CD14-positive monocyte (primary cell): ENCODE results near the gene PDE7B. TPM values are rescaled to one million over a fixed set of nuclear protein-coding genes. Genes with fewer than 3 reads are reported as not detected.

Experiments used
- DNase-seq, 3 donors: peaks; one replicate each; pipeline ENCODE4 v3.0.0-alpha.2; 2011 to 2022
- H2AFZ ChIP-seq: 2 replicates; pipeline ENCODE4 v1.6.0; 2012; ENCODE audit warnings: mild to moderate bottlenecking, low read depth, low read length, inconsistent platforms; ENCODE audit not compliant: insufficient read depth, poor library complexity, severe bottlenecking
- H3K27ac ChIP-seq, 2 donors: 1 replicate in 1 of 2; 2 replicates in 1 of 2; pipeline ENCODE4 v1.5.1; 2012 to 2013; ENCODE audit warnings: low read length in 2 of 2, control low read depth in 1 of 2, inconsistent platforms in 1 of 2, low read depth in 1 of 2, mild to moderate bottlenecking in 1 of 2
- H3K27me3 ChIP-seq, 2 donors: one replicate each; pipeline versions ENCODE4 v1.6.0 to v1.6.1; 2011 to 2013; ENCODE audit warnings: low read length in 2 of 2; ENCODE audit not compliant: control insufficient read depth in 2 of 2, insufficient read depth in 2 of 2
- H3K36me3 ChIP-seq, 2 donors: replicated peaks in 1 of 2; 1 replicate in 1 of 2; 2 replicates in 1 of 2; pipeline versions ENCODE4 v1.5.1 to v1.6.1; 2012 to 2013; ENCODE audit warnings: low read length in 2 of 2, control low read depth in 1 of 2, inconsistent platforms in 1 of 2, mild to moderate bottlenecking in 1 of 2; ENCODE audit not compliant: insufficient read depth in 2 of 2, control insufficient read depth in 1 of 2
- H3K4me1 ChIP-seq, 2 donors: 1 replicate in 1 of 2; 2 replicates in 1 of 2; pipeline versions ENCODE4 v1.5.1 to v1.6.1; 2012 to 2013; ENCODE audit warnings: low read length in 2 of 2, control low read depth in 1 of 2, inconsistent platforms in 1 of 2, mild to moderate bottlenecking in 1 of 2, moderate library complexity in 1 of 2; ENCODE audit not compliant: insufficient read depth in 2 of 2, control insufficient read depth in 1 of 2
- H3K4me2 ChIP-seq: replicated peaks from 2 replicates; pipeline ENCODE3; 2012; ENCODE audit warnings: low read length, moderate library complexity, mild to moderate bottlenecking; ENCODE audit not compliant: poor library complexity, severe bottlenecking; ENCODE audit errors: extremely low read depth
- H3K4me3 ChIP-seq, 3 experiments: fragments of 200-600 bp in 1 of 3; sonication (generic) in 1 of 3; replicated peaks in 1 of 3; 1 replicate in 2 of 3; 2 replicates in 1 of 3; pipeline ENCODE4 v1.5.1; 2011 to 2013; ENCODE audit warnings: low read length in 3 of 3, mild to moderate bottlenecking in 3 of 3, control low read depth in 2 of 3, low read depth in 2 of 3, inconsistent platforms in 1 of 3, moderate library complexity in 1 of 3
- H3K79me2 ChIP-seq: 2 replicates; pipeline ENCODE4 v1.6.0; 2012; ENCODE audit warnings: mild to moderate bottlenecking, control low read depth, inconsistent platforms, low read length, moderate library complexity; ENCODE audit not compliant: insufficient read depth
- H3K9ac ChIP-seq: 2 replicates; pipeline ENCODE4 v1.6.0; 2017; ENCODE audit warnings: low read length, mild to moderate bottlenecking; ENCODE audit not compliant: insufficient read depth, poor library complexity, severe bottlenecking
- H3K9me3 ChIP-seq, 2 donors: replicated peaks in 1 of 2; 1 replicate in 1 of 2; 2 replicates in 1 of 2; pipeline versions ENCODE4 v1.5.1 to v1.6.1; 2012 to 2013; ENCODE audit warnings: low read length in 2 of 2, control low read depth in 1 of 2; ENCODE audit not compliant: control insufficient read depth in 1 of 2, insufficient read depth in 1 of 2
- H4K20me1 ChIP-seq: 2 replicates; pipeline ENCODE4 v1.6.0; 2012; ENCODE audit warnings: mild to moderate bottlenecking, low read length, control low read depth, moderate library complexity; ENCODE audit not compliant: insufficient read depth
- H3K27ac Mint-ChIP-seq, 7 donors: one replicate each; pipeline ENCODE4 v1.8.0; 2020; ENCODE audit warnings: mild to moderate bottlenecking in 7 of 7, mixed read lengths in 7 of 7, moderate library complexity in 6 of 7, inconsistent platforms in 2 of 7
- H3K27me3 Mint-ChIP-seq, 3 donors: one replicate each; pipeline ENCODE4 v1.8.0; 2021 to 2022; ENCODE audit warnings: low read depth in 3 of 3, mild to moderate bottlenecking in 3 of 3, mixed read lengths in 3 of 3, moderate library complexity in 3 of 3, inconsistent platforms in 1 of 3
- H3K36me3 Mint-ChIP-seq, 2 donors: one replicate each; pipeline ENCODE4 v1.8.0; 2020; ENCODE audit warnings: mixed read lengths in 2 of 2, inconsistent platforms in 1 of 2, mild to moderate bottlenecking in 1 of 2
- H3K4me1 Mint-ChIP-seq: one replicate; pipeline ENCODE4 v1.8.0; 2020; ENCODE audit warnings: mild to moderate bottlenecking, mixed read lengths
- H3K4me3 Mint-ChIP-seq, 2 donors: one replicate each; pipeline ENCODE4 v1.8.0; 2020; ENCODE audit warnings: mild to moderate bottlenecking in 2 of 2, mixed read lengths in 2 of 2, moderate library complexity in 1 of 2
- H3K9me3 Mint-ChIP-seq, 7 donors: one replicate each; pipeline ENCODE4 v1.8.0; 2020 to 2022; ENCODE audit warnings: mixed read lengths in 7 of 7, mild to moderate bottlenecking in 6 of 7, moderate library complexity in 6 of 7, inconsistent platforms in 2 of 7
- CTCF ChIP-seq: fragments of 200-600 bp; IDR thresholded peaks from one replicate; pipeline ENCODE4 v1.8.0; 2022; ENCODE audit warnings: antibody characterized with exemption, mild to moderate bottlenecking
- WGBS: methylation state at CpG from one replicate; pipeline ENCODE4 v1.1.5; 2013; ENCODE audit warnings: missing lambda C conversion rate; ENCODE audit not compliant: insufficient coverage; 5-methylcytosine and 5-hydroxymethylcytosine counted together
- intact Hi-C, 2 donors: fragments of 100-400 bp; cut with micrococcal nuclease; formaldehyde crosslinking; loops; one replicate each; pipeline versions ENCODE4 v1.15.0 to v1.15.1; 2023
- polyA plus RNA-seq, 3 donors: library from polyadenylated mRNA; depleted of rRNA in 1 of 3; unstranded in 2 of 3; stranded (reverse) in 1 of 3; fragments of 300-500 nt in 2 of 3; fragments of >200 nt in 1 of 3; fragmentation: Illumina TruSeq in 2 of 3; gene quantifications; 1 replicate in 2 of 3; 2 replicates in 1 of 3; pipeline ENCODE4 v1.2.3, GENCODE V29; 2012 to 2021

The PDE7B gene
- polyA plus RNA-seq, 3 donors = 0.37 to 1.1 (median 0.89) TPM

DNA sequence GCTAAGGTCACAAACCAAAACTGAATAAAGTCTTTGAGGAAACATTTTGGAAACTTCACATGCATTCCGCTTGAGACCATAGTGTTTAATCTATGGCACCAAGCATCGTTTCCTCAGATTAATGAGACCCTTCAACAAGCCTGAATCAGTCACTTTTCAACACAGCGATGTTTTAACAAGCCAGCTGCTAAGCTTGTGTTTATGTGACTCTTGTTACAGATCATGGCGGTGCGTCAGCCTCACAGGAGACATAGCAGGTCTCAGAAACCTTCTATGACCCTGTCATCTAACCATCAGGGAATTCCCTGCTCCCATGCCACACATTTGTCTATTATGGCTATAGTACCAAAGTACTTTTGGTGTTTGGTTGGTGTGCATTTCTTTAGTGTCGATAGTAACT, 341.4 kb downstream of the PDE7B start:
- no peak overlapping the region for H3K27ac Mint-ChIP-seq
- Histone ChIP-seq H4K20me1 (no peaks in the 10 kb centered on the region), H3K27ac (no peak overlapping the region), H3K36me3 (no peaks in the 10 kb centered on the region), H3K9me3 (no peaks in the 10 kb centered on the region), H3K79me2 (no peaks in the 10 kb centered on the region), H3K4me1 (no peaks in the 10 kb centered on the region), H3K4me2 (no peak overlapping the region), H3K27me3 (no peaks in the 10 kb centered on the region), H3K4me3 (no peak overlapping the region), H2AFZ (no peak overlapping the region), H3K9ac (no peak overlapping the region)
- peaks cover 0 to 3% (median 0%) of the 10 kb centered on the region in 7 donors for H3K9me3 Mint-ChIP-seq
- H3K27me3 Mint-ChIP-seq = no peaks in the 10 kb centered on the region
- DNase-seq = no peak
- no peaks in the 10 kb centered on the region for H3K36me3 Mint-ChIP-seq
- WGBS = 100% methylated on average over 3 of the region's 6 CpGs
- H3K4me3 Mint-ChIP-seq = no peak overlapping the region
- intact Hi-C loops = no loop called here
- H3K4me1 Mint-ChIP-seq = no peaks in the 10 kb centered on the region
- TF ChIP-seq CTCF = no peak

- TF ChIP-seq CTCF = no peak
- no peak overlapping the region for H3K27ac ChIP-seq
- H3K4me2 ChIP-seq = no peak overlapping the region
- no peaks in the 10 kb centered on the region for H3K4me1 Mint-ChIP-seq
- no peak overlapping the region for H2AFZ ChIP-seq
- no peaks in the 10 kb centered on the region for H4K20me1 ChIP-seq
- no peak overlapping the region for H3K4me3 Mint-ChIP-seq
- no peaks in the 10 kb centered on the region for H3K36me3 ChIP-seq
- H3K9me3 Mint-ChIP-seq = peaks cover 0 to 2% (median 0%) of the 10 kb centered on the region in 7 donors
- H3K79me2 ChIP-seq = no peaks in the 10 kb centered on the region
- no CpG with 5 or more reads among the region's 5 CpGs for WGBS
- no peaks in the 10 kb centered on the region for H3K9me3 ChIP-seq
- H3K4me3 ChIP-seq = no peak overlapping the region
- H3K27me3 Mint-ChIP-seq = no peaks in the 10 kb centered on the region
- no peaks in the 10 kb centered on the region for H3K27me3 ChIP-seq
- no peak for DNase-seq
- H3K9ac ChIP-seq = no peak overlapping the region
- H3K27ac Mint-ChIP-seq = no peak overlapping the region
- no peaks in the 10 kb centered on the region for H3K4me1 ChIP-seq
- intact Hi-C loops = no loop called here
- H3K36me3 Mint-ChIP-seq = no peaks in the 10 kb centered on the region
Measured at GRCh38 chr6:136201732-136202131, 350.2 kb downstream of the PDE7B start.
